ENCODE data around the gene GOLGA1. TPM values are rescaled to one million over a fixed set of nuclear protein-coding genes. Genes with fewer than 3 reads are reported as not detected.
A peak's percentile ranks its signal among the peaks of the same experiment; 100 is the strongest.

The GOLGA1 gene
- total and polyA plus RNA-seq, 10 of the 15 experiments (the other 5 are each of a cell fraction or from before 2014, with no cell fraction given) = 2.9 to 14.1 (median 8.1) TPM

DNA sequence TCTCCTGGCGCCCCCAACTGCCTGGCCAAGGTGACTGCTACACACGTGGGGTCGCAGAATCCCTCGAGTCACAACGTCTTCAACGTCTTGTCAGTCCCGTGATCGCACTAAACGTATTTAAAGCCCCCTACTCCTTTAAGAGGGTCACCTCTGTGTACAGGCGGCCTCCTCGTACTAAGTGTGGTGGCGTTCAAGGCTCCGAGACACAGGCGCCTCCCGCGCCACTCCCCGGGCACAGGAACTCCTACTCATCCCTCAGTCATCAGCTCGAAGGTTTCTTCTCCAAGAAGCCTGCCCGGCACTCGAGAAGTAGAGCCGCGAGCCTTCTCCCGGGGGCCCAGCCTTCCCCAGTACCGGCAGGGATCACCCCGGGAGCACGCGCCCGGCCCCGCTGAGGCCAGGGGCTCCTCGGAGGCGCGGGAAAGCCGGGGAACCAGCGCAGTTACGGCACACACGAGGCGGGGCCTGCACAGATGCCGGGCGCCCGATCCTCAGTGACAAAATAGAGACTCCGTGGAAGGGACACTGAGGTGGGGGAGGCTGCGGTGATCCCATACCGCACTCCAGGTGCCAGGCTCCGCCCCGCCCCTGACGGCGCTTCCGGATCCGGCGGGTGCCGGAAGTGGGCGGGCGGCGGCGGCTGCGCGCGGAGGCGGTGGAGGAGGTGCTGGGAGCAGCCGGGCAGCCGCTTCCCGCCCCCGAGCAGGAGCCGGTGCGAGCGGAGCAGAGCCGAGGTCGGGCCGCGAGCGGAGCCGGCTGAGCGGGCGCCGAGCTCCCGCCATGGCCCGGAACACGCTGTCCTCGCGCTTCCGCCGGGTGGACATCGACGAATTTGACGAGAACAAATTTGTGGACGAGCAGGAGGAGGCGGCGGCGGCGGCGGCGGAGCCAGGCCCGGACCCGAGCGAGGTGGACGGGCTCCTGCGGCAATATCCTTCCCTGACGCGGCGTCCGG is 72.1 kb downstream of the GOLGA1 start (continued):
- no peak for TF ChIP-seq SMAD1 (IDR thresholded peaks at IDR 0.05; ENCODE audit: low read depth, partially characterized antibody)
- TF ChIP-seq, protein P1, sequence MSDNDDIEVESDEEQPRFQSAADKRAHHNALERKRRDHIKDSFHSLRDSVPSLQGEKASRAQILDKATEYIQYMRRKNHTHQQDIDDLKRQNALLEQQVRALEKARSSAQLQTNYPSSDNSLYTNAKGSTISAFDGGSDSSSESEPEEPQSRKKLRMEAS (IDR thresholded peaks at IDR 0.05; ENCODE audit: low read depth, low read length) = no peak; the same call in none of the 2 replicates
- TF ChIP-seq, protein P2, sequence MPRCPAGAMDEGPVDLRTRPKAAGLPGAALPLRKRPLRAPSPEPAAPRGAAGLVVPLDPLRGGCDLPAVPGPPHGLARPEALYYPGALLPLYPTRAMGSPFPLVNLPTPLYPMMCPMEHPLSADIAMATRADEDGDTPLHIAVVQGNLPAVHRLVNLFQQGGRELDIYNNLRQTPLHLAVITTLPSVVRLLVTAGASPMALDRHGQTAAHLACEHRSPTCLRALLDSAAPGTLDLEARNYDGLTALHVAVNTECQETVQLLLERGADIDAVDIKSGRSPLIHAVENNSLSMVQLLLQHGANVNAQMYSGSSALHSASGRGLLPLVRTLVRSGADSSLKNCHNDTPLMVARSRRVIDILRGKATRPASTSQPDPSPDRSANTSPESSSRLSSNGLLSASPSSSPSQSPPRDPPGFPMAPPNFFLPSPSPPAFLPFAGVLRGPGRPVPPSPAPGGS (IDR thresholded peaks at IDR 0.05; ENCODE audit: borderline replicate concordance, insufficient read depth, low read depth, low read length, poor library complexity, severe bottlenecking) = no peak
- peak; percentile 92; the same call in 1 of the 2 replicates for TF ChIP-seq GATAD2B (conservative IDR thresholded peaks at IDR 0.05; ENCODE audit: low read depth)
- TF ChIP-seq PAX8 (IDR thresholded peaks at IDR 0.05) = no peak
- TF ChIP-seq, protein P3, sequence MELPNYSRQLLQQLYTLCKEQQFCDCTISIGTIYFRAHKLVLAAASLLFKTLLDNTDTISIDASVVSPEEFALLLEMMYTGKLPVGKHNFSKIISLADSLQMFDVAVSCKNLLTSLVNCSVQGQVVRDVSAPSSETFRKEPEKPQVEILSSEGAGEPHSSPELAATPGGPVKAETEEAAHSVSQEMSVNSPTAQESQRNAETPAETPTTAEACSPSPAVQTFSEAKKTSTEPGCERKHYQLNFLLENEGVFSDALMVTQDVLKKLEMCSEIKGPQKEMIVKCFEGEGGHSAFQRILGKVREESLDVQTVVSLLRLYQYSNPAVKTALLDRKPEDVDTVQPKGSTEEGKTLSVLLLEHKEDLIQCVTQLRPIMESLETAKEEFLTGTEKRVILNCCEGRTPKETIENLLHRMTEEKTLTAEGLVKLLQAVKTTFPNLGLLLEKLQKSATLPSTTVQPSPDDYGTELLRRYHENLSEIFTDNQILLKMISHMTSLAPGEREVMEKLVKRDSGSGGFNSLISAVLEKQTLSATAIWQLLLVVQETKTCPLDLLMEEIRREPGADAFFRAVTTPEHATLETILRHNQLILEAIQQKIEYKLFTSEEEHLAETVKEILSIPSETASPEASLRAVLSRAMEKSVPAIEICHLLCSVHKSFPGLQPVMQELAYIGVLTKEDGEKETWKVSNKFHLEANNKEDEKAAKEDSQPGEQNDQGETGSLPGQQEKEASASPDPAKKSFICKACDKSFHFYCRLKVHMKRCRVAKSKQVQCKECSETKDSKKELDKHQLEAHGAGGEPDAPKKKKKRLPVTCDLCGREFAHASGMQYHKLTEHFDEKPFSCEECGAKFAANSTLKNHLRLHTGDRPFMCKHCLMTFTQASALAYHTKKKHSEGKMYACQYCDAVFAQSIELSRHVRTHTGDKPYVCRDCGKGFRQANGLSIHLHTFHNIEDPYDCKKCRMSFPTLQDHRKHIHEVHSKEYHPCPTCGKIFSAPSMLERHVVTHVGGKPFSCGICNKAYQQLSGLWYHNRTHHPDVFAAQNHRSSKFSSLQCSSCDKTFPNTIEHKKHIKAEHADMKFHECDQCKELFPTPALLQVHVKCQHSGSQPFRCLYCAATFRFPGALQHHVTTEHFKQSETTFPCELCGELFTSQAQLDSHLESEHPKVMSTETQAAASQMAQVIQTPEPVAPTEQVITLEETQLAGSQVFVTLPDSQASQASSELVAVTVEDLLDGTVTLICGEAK (IDR thresholded peaks at IDR 0.05; ENCODE audit: borderline replicate concordance) = peak; percentile 85
- peak; percentile 20; the same call in 1 of the 2 replicates for TF ChIP-seq ZNF207 (IDR thresholded peaks at IDR 0.05; ENCODE audit: borderline replicate concordance)
- TF ChIP-seq CBFB (IDR thresholded peaks at IDR 0.05; ENCODE audit: low read depth) = peak; percentile 79
- no peak for TF ChIP-seq STAT3 (IDR thresholded peaks at IDR 0.05; ENCODE audit: low read depth, low read length)
- TF ChIP-seq, protein P4, sequence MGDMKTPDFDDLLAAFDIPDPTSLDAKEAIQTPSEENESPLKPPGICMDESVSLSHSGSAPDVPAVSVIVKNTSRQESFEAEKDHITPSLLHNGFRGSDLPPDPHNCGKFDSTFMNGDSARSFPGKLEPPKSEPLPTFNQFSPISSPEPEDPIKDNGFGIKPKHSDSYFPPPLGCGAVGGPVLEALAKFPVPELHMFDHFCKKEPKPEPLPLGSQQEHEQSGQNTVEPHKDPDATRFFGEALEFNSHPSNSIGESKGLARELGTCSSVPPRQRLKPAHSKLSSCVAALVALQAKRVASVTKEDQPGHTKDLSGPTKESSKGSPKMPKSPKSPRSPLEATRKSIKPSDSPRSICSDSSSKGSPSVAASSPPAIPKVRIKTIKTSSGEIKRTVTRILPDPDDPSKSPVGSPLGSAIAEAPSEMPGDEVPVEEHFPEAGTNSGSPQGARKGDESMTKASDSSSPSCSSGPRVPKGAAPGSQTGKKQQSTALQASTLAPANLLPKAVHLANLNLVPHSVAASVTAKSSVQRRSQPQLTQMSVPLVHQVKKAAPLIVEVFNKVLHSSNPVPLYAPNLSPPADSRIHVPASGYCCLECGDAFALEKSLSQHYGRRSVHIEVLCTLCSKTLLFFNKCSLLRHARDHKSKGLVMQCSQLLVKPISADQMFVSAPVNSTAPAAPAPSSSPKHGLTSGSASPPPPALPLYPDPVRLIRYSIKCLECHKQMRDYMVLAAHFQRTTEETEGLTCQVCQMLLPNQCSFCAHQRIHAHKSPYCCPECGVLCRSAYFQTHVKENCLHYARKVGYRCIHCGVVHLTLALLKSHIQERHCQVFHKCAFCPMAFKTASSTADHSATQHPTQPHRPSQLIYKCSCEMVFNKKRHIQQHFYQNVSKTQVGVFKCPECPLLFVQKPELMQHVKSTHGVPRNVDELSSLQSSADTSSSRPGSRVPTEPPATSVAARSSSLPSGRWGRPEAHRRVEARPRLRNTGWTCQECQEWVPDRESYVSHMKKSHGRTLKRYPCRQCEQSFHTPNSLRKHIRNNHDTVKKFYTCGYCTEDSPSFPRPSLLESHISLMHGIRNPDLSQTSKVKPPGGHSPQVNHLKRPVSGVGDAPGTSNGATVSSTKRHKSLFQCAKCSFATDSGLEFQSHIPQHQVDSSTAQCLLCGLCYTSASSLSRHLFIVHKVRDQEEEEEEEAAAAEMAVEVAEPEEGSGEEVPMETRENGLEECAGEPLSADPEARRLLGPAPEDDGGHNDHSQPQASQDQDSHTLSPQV (IDR thresholded peaks at IDR 0.05) = no peak
- TF ChIP-seq POU2F2 (IDR thresholded peaks at IDR 0.05; ENCODE audit: borderline replicate concordance, low read depth, low read length) = peak; percentile 67; the same call in 2 of the 3 replicates
